Measurements from ENCODE around the gene DLK1.

- no peak for TF ChIP-seq POLR2A (IDR thresholded peaks at IDR 0.05; ENCODE audit: low read length)
- TF ChIP-seq GATA1 (IDR thresholded peaks at IDR 0.05; ENCODE audit: low read depth, low read length): no peak
Observed at GRCh38 chr14:100775351-100775830, 48.7 kb downstream of the DLK1 start.
